ENCODE measurements around the gene CPSF6. TPM values are rescaled to one million over a fixed set of nuclear protein-coding genes. Genes with fewer than 3 reads are reported as not detected.

Gene CPSF6
- total RNA-seq, 1 experiment from 2014 or later, result 124 TPM

GRCh38 chr12:69290545-69291277 is 51.3 kb downstream of the CPSF6 start (continued):
- TF ChIP-seq, protein P1, sequence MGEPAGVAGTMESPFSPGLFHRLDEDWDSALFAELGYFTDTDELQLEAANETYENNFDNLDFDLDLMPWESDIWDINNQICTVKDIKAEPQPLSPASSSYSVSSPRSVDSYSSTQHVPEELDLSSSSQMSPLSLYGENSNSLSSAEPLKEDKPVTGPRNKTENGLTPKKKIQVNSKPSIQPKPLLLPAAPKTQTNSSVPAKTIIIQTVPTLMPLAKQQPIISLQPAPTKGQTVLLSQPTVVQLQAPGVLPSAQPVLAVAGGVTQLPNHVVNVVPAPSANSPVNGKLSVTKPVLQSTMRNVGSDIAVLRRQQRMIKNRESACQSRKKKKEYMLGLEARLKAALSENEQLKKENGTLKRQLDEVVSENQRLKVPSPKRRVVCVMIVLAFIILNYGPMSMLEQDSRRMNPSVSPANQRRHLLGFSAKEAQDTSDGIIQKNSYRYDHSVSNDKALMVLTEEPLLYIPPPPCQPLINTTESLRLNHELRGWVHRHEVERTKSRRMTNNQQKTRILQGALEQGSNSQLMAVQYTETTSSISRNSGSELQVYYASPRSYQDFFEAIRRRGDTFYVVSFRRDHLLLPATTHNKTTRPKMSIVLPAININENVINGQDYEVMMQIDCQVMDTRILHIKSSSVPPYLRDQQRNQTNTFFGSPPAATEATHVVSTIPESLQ (CRISPR knock-in tag; IDR thresholded peaks at IDR 0.05), result no peak
- TF ChIP-seq TP53 (CRISPR knock-in tag; IDR thresholded peaks at IDR 0.05), result no peak
- peak; percentile 56; the same call in 1 of the 2 replicates for TF ChIP-seq GABPB1 (CRISPR knock-in tag; IDR thresholded peaks at IDR 0.05)
- TF ChIP-seq, protein P2, sequence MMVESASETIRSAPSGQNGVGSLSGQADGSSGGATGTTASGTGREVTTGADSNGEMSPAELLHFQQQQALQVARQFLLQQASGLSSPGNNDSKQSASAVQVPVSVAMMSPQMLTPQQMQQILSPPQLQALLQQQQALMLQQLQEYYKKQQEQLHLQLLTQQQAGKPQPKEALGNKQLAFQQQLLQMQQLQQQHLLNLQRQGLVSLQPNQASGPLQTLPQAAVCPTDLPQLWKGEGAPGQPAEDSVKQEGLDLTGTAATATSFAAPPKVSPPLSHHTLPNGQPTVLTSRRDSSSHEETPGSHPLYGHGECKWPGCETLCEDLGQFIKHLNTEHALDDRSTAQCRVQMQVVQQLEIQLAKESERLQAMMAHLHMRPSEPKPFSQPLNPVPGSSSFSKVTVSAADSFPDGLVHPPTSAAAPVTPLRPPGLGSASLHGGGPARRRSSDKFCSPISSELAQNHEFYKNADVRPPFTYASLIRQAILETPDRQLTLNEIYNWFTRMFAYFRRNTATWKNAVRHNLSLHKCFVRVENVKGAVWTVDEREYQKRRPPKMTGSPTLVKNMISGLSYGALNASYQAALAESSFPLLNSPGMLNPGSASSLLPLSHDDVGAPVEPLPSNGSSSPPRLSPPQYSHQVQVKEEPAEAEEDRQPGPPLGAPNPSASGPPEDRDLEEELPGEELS (CRISPR knock-in tag; IDR thresholded peaks at IDR 0.05), result no peak
- no peak for TF ChIP-seq SMAD4 (CRISPR knock-in tag; IDR thresholded peaks at IDR 0.05)
- TF ChIP-seq ZNF396 (CRISPR knock-in tag; IDR thresholded peaks at IDR 0.05; ENCODE audit: borderline replicate concordance), result no peak
- TF ChIP-seq USF2 (CRISPR knock-in tag; IDR thresholded peaks at IDR 0.05), result no peak
- TF ChIP-seq CDX4 (CRISPR knock-in tag; IDR thresholded peaks at IDR 0.05; ENCODE audit: borderline replicate concordance), result no peak
- no peak for TF ChIP-seq SOX15 (CRISPR knock-in tag; IDR thresholded peaks at IDR 0.05)

DNA sequence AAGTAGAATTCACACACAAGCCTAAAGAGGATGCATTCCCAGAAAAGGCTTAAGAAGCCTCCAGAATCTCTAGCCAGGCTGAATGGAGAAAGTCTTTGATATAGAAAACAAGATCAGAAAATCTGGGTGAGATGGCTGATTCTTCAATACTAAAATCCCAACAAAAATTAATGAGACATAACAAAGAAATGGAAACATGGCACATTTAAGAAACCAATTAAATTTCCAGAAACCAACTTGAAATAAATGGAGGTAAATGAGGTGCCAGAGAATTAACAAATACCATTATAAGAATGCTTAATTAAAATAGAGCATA is 51.9 kb downstream of the CPSF6 start:
- DNase-seq (ENCODE audit: low spot score) (no peak), ATAC-seq (no peak)
- ChIA-PET POLR2A (no interaction called here), CTCF (interaction anchor here (0.6 to 2.4 kb wide), 19 partner anchors 9 to 349 kb away, joined by 3 to 30 read pairs (median 4); no protein-coding TSS in a partner anchor)
- Mint-ChIP-seq H3K9me3 (peaks cover under 1% of the 10 kb centered on the region; the same call in 1 of the 2 replicates), H3K27ac (no peak overlapping the region), H3K4me1 (peaks cover 3% of the 10 kb centered on the region; the same call in 1 of the 2 replicates), H3K27me3 (ENCODE audit: low read depth) (no peaks in the 10 kb centered on the region), H3K36me3 (no peaks in the 10 kb centered on the region), H3K4me3 (no peak overlapping the region)
- TF ChIP-seq OVOL2 (CRISPR knock-in tag; IDR thresholded peaks at IDR 0.05; ENCODE audit: borderline replicate concordance) (no peak), ZNF671 (CRISPR knock-in tag; IDR thresholded peaks at IDR 0.05) (no peak), NFE2L1 (CRISPR knock-in tag; IDR thresholded peaks at IDR 0.05) (no peak), CREB1 (CRISPR knock-in tag; IDR thresholded peaks at IDR 0.05) (no peak), CREM (CRISPR knock-in tag; IDR thresholded peaks at IDR 0.05) (no peak), GABPB1 (CRISPR knock-in tag; IDR thresholded peaks at IDR 0.05) (no peak), ZNF232 (CRISPR knock-in tag; IDR thresholded peaks at IDR 0.05) (no peak), SP1 (CRISPR knock-in tag; conservative IDR thresholded peaks at IDR 0.05) (no peak), NFYB (CRISPR knock-in tag; conservative IDR thresholded peaks at IDR 0.05; ENCODE audit: low read depth) (no peak), CBFB (CRISPR knock-in tag; IDR thresholded peaks at IDR 0.05; ENCODE audit: low read depth) (no peak), NR2C2 (CRISPR knock-in tag; IDR thresholded peaks at IDR 0.05) (no peak), MAX (CRISPR knock-in tag; IDR thresholded peaks at IDR 0.05) (no peak), ESRRA (CRISPR knock-in tag; IDR thresholded peaks at IDR 0.05; ENCODE audit: borderline replicate concordance) (no peak), ZNF121 (CRISPR knock-in tag; IDR thresholded peaks at IDR 0.05) (no peak)
- TF ChIP-seq, protein P3, sequence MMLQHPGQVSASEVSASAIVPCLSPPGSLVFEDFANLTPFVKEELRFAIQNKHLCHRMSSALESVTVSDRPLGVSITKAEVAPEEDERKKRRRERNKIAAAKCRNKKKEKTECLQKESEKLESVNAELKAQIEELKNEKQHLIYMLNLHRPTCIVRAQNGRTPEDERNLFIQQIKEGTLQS (CRISPR knock-in tag; conservative IDR thresholded peaks at IDR 0.05), result no peak
- TF ChIP-seq, protein P2 (CRISPR knock-in tag; IDR thresholded peaks at IDR 0.05), result no peak
